ENCODE measurements around the gene WDR77.

WDR77 gene

DNA sequence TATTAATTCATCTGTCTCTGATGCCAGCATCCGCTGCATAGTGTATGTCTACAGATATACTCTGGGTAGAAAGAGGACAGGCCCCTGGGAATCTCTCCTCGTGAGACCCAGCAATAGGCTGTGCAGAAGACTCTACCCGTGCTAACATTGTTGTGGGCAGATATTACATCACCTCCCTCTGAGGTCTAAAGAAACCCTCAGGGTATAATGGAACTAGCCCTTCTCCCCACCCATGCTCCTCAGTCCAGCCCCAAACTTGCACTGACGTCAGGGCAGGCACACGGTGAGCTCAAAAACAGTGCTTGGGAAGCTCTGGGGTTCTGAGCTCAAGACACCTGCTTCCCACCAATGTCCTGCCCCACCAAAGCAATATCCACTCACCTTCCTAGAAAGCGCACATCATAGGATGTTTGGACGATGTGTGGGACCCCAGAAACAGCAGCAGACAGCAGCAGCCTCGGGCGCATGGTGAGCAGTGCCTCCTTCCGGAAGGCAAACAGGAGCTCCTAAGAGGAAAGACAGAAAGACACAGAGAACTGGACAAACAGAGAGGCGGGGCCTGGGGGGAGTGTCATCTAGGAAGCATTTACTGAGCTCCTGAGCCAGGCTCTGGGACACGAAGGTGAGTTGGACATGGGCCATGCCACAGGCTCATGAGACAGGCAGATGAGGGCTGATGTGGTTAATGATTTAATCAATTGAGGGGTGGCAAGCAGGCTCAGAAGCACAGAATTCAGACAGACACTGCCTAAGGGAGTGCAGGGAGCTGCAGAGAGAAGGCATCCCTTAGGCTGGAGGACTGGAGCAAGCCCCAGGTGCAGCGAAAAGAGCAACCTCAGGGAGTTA lies 26.3 kb downstream of the WDR77 start:
- H3K4me1 Mint-ChIP-seq = no peaks in the 10 kb centered on the region
- no peaks in the 10 kb centered on the region for H3K36me3 Mint-ChIP-seq
- H3K27ac Mint-ChIP-seq = no peak overlapping the region
- no peak overlapping the region for H3K4me3 Mint-ChIP-seq
- ATAC-seq (no peak), DNase-seq (ENCODE audit: low spot score in 2 of 2) (no peak)
- no peaks in the 10 kb centered on the region for H3K9me3 Mint-ChIP-seq

DNA sequence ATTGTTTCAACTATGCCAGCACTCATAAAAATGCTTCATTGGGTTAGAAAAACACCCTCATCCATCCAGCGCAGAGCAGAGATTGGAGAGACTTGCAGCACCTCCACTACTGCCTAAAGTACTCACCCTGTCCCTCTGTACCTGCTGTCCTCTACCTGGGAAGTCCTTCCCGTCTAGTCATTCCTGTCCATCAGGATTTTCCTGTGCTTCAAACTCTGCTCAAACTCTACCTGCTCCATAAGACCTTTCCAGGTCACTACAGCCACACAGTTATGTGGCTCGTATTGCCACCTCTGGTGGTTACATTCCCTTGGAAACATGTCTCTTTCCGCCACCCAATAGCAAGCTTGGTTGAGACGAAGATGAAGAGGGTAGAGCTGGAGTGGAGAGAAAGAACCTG lies 28.7 kb downstream of the WDR77 start:
- ATAC-seq (no peak), DNase-seq (ENCODE audit: low spot score in 2 of 2) (no peak)
- Mint-ChIP-seq H3K4me3 (no peak overlapping the region), H3K9me3 (no peaks in the 10 kb centered on the region), H3K4me1 (no peaks in the 10 kb centered on the region), H3K27ac (no peak overlapping the region), H3K36me3 (no peaks in the 10 kb centered on the region)

DNA sequence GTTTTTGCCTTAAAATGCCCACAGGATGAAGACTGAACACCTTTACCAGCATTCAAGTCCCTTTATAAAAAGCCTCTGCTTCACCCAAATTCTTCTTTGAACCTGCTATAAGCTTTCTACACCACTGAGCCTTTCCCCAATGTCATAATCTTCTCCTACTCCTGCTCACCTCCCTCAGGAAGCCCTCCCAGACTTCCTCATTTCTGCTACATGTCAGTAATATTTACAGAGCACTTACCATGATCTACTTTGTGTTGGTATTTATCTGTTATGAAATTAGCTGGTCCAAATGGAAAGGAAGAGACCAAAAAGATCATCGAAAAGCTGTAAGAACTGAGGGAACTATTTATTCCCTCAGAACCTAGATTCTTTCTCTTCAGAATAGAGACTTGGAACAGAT lies 30.0 kb downstream of the WDR77 start:
- DNase-seq (ENCODE audit: low spot score in 2 of 2) = no peak
- Mint-ChIP-seq H3K4me3 (no peak overlapping the region), H3K4me1 (no peaks in the 10 kb centered on the region), H3K27ac (no peak overlapping the region), H3K9me3 (no peaks in the 10 kb centered on the region), H3K36me3 (no peaks in the 10 kb centered on the region)
- ATAC-seq = no peak

DNA sequence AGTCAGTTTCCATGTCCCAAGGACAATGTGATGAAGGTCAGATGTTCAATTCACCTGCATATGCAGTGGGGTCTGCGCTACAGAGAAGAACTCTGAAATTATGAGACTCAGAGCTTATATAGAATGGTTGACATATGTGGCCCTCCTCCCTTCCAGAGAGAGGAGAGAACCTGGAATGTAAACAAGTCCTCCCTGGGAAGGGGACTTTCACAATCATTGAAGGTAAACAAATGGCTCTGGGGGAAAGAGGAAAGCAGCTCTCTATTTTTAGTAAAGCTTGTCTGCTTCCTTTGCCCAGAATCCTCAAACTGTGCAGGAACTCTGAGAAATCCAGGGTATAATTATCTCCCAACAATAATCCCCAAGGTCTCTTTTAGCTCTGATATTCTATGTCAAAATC lies 31.3 kb downstream of the WDR77 start:
- no peaks in the 10 kb centered on the region for H3K36me3 Mint-ChIP-seq
- DNase-seq (ENCODE audit: low spot score in 2 of 2) = no peak
- no peaks in the 10 kb centered on the region for H3K9me3 Mint-ChIP-seq
- no peak for ATAC-seq
- H3K4me1 Mint-ChIP-seq = no peaks in the 10 kb centered on the region
- no peak overlapping the region for H3K27ac Mint-ChIP-seq
- no peak overlapping the region for H3K4me3 Mint-ChIP-seq

DNA sequence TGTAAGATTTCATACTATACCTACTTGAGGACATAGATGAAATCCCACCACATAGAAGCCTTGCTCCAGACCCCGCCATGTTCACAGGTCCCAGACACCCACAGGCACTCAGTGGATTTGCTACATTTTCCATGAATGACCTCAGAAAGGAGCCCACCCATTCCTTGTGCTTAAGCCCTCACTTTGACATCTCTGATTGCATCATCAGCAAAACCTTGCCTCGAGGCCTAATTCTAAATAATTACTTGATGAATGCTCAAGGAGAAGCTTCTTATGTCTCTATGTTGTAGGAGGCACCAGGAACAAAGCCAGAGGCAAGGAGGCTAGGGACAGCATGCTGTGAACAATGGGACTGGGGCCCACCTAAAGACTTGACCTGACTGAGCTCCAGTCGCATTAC lies 33.6 kb downstream of the WDR77 start:
- no peak for DNase-seq (ENCODE audit: low spot score in 2 of 2)
- Mint-ChIP-seq H3K9me3 (no peaks in the 10 kb centered on the region), H3K4me1 (no peaks in the 10 kb centered on the region), H3K4me3 (no peak overlapping the region), H3K36me3 (no peaks in the 10 kb centered on the region), H3K27ac (no peak overlapping the region)
- no peak for ATAC-seq

DNA sequence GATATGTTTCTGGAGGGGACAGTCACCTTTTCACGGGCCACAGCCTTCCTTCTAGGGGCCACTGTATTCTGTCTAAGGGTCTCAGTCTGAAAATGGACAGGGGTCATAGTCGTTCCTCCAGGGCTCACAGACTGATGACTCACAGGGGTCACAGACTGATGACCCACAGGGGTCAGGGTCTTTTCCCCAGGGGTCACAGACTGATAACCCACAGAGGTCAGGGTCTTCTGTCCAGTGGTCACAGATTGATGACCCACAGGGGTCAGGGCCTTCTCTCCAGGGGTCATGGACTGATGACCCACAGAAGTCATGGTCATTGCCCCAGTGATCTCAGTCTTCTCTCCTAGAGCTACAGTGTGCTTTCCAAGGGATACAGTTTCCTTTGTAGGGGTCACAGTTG lies 34.3 kb downstream of the WDR77 start:
- no peak overlapping the region for H3K27ac Mint-ChIP-seq
- no peaks in the 10 kb centered on the region for H3K4me1 Mint-ChIP-seq
- H3K36me3 Mint-ChIP-seq = no peaks in the 10 kb centered on the region
- ATAC-seq (no peak), DNase-seq (ENCODE audit: low spot score in 2 of 2) (no peak)
- H3K4me3 Mint-ChIP-seq = no peak overlapping the region
- H3K9me3 Mint-ChIP-seq = no peaks in the 10 kb centered on the region

DNA sequence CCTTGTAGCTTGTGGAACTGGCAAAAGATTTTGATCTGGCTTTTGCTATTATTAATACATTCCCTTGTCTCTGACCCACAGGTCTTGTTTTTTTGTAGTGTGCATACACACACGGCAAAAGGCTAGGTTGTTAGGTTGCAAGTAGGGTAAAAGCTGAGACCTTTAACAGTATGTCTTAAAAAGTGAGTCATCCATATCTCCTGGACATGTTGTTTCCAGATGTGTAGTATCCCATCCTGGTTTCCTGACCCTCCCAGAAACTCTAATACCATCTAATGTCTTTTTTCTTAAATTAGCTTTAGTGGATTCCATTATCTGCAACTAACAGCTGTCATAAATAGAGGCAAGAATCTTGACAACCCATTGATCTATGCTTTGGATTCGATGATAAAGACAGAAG lies 36.2 kb downstream of the WDR77 start:
- ATAC-seq = no peak

DNA sequence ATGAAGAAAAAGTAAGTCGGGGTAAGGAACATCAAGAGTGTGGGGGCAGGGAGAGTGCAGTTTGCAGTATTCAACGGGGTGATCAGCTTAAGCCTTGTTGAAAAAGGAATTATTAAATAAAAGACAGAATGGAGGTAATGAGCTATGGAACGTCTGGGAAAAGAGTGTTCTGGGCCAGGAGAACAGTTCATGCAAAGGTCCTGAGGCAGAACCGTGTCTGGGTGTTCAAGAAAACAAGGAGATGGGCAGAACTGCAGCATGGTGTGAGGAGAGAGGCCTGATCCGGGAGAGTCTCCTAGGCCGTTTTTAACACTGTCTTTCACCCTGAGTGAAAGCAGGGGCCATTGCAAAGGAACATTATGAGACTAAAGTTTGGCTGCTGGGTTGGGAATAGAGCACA lies 41.8 kb downstream of the WDR77 start:
- H3K4me3 Mint-ChIP-seq = no peak overlapping the region
- H3K27ac Mint-ChIP-seq = no peak overlapping the region
- ATAC-seq (no peak), DNase-seq (ENCODE audit: low spot score in 2 of 2) (no peak)
- peaks cover 8% of the 10 kb centered on the region for H3K4me1 Mint-ChIP-seq
- H3K9me3 Mint-ChIP-seq = no peaks in the 10 kb centered on the region
- H3K36me3 Mint-ChIP-seq = no peaks in the 10 kb centered on the region

More for the DNA sequence above, 36.2 kb downstream of the WDR77 start:
- Mint-ChIP-seq H3K36me3 (no peaks in the 10 kb centered on the region), H3K9me3 (no peaks in the 10 kb centered on the region), H3K27ac (no peak overlapping the region), H3K4me3 (no peak overlapping the region), H3K4me1 (no peaks in the 10 kb centered on the region)
- DNase-seq (ENCODE audit: low spot score in 2 of 2) = no peak

DNA sequence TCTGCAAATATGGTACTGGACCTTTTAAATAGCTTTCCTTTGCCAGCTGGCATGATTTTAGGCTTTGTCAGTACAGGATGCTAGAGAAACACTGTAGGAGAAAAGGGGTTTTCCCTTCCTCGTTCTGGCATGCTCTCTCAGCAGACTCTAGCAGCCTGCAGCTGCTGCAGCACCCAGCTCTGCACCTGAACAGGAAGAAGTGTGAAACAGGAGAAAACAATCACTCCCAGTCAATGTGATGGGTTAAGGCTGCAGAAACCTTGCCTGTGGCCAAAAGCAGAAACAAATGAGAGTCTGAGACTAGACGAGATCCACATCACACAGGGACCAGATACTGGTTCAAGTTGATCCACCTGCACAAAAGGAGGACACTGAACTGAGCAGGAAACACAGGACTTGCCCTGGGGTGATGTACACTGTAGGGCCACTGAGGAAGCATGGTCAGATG lies 42.7 kb downstream of the WDR77 start:
- Mint-ChIP-seq H3K4me3 (peak overlapping the region; percentile 10), H3K27ac (peak overlapping the region; percentile 44), H3K4me1 (peaks cover 8% of the 10 kb centered on the region), H3K9me3 (no peaks in the 10 kb centered on the region), H3K36me3 (no peaks in the 10 kb centered on the region)
- DNase-seq (ENCODE audit: low spot score in 2 of 2) (peak in 1 of 2 donors; percentile 51), ATAC-seq (peak; percentile 89)

DNA sequence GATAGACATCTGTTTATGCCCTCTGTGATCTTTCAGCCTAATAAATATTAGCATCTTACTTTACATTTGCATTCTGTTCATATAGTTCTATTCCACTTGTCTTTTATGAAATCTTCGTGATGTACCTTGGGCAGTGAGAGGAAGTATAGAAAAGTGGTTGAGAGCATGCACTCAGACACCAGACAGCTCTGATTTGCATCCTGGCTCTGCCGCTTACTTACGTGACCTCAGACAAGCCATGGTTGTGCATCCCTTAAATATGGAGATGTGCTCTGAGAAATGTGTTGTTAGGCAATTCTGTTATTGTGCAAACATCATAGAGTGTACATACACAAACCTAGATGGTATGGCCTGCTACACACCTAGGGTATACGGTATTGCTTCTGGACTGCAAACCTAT lies 44.5 kb downstream of the WDR77 start:
- no peak for DNase-seq (ENCODE audit: low spot score in 2 of 2)
- no peaks in the 10 kb centered on the region for H3K9me3 Mint-ChIP-seq
- peaks cover 13% of the 10 kb centered on the region for H3K4me1 Mint-ChIP-seq
- H3K4me3 Mint-ChIP-seq = no peak overlapping the region
- no peak overlapping the region for H3K27ac Mint-ChIP-seq
- ATAC-seq = no peak
- H3K36me3 Mint-ChIP-seq = no peaks in the 10 kb centered on the region

DNA sequence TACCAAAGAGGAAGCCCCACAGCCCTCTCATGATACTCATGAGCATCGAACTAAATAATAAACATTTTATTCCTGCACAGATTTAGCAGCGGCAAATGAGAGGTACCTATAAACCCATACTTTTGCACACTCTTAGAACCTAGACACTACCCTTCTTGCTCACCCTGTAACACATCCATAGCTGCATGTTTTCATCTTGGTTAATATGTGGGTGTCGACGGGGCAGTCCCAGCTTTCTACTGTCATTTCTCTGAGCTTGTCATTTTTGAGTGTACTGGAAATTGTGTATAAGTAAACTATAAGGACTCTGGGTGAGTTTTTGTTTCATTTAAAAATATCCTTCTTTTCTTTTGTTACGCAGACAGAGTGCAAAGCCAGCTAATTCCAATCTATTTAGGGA lies 47.0 kb downstream of the WDR77 start:
- peaks cover 13% of the 10 kb centered on the region for H3K4me1 Mint-ChIP-seq
- H3K4me3 Mint-ChIP-seq = no peak overlapping the region
- H3K27ac Mint-ChIP-seq = no peak overlapping the region
- H3K9me3 Mint-ChIP-seq = no peaks in the 10 kb centered on the region
- peak; percentile 89 for ATAC-seq
- no peaks in the 10 kb centered on the region for H3K36me3 Mint-ChIP-seq
- DNase-seq (ENCODE audit: low spot score in 2 of 2) = no peak

DNA sequence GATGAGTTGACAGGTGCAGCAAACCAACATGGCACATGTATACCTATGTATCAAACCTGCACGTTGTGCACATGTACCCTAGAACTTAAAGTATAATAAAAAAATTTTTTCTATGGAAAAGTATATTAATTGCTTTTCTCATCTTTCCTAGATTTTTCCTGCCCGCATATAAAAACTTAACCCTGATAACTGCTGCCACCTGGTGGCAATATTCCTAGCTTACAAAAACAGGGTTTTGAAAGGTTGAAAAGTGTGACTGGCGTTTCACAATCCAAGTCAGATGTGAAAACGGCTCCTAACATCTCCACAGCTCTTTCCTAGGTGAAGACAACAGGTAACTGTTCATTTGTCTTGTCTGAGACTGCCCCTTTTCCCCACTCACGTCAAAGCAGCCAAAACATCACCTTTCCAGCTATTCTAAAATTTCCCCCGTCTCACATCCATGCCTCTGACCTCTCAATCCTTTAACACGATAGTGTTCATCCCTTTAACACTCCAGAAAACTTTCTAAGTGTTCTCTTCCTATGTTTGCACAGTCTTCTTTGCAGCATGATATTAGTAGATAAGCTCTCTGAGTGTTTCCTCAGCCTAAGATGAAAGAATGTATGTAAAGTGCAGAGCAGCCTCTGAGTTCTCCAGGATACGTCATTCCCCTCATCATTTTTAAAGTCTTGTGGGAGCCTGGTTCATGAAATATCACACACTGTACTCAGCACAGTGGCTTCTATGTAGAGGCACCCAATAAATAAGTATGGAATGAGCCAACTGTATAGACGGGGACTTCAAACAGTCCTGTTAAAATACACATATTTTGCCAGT lies 49.1 kb downstream of the WDR77 start:
- Mint-ChIP-seq H3K9me3 (no peaks in the 10 kb centered on the region), H3K4me3 (no peak overlapping the region), H3K4me1 (peaks cover 4% of the 10 kb centered on the region), H3K36me3 (no peaks in the 10 kb centered on the region), H3K27ac (no peak overlapping the region)
- peak in 1 of 2 donors; percentile 54 for DNase-seq (ENCODE audit: low spot score in 2 of 2)
- no peak for ATAC-seq

DNA sequence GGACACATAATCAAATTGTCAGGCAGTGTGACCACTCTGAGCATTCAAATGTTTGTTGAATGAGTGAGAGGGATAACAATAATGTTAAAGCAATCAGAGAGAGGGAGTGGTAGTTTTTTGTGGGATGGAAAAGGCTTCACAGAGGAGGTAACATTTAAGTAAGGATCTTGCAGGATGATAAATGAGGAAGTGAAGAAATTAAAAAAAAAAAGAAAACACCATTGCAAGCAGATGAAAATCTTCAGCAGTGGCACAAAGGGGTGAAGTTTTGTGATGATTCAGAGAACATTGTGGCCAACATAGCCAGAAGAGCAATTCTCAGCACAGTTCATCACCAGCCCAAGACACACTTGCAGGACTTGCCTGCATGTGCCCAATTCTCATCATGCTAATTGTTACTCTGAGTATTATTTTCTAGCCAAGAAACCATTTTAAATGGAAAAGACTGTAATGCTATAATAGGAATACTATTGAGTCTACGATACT lies 56.6 kb downstream of the WDR77 start:
- no peak overlapping the region for H3K4me3 Mint-ChIP-seq
- no peaks in the 10 kb centered on the region for H3K9me3 Mint-ChIP-seq
- no peaks in the 10 kb centered on the region for H3K4me1 Mint-ChIP-seq
- no peak for ATAC-seq
- no peak for DNase-seq (ENCODE audit: low spot score in 2 of 2)
- no peaks in the 10 kb centered on the region for H3K36me3 Mint-ChIP-seq
- H3K27ac Mint-ChIP-seq = no peak overlapping the region

DNA sequence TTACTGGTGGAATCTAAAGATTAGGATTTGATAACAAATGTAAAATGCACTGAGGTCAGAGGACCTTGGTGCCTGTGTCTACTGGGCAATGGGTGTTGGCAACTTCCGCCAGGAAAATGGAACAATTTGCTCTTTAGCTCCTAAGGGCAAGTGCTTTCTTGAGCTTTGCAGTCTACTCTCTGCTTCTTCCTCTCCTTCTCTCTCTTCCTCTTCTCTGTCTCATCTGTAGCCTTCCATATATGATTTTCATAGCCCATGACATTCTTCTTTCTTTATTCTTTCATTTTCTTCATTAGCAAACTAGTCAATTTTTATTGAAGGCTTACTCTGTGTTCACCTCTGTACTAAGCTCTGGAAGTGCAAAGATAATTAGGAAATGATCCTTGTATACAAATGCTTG lies 57.0 kb downstream of the WDR77 start:
- Mint-ChIP-seq H3K4me3 (no peak overlapping the region), H3K27ac (no peak overlapping the region), H3K9me3 (no peaks in the 10 kb centered on the region), H3K36me3 (no peaks in the 10 kb centered on the region), H3K4me1 (no peaks in the 10 kb centered on the region)
- ATAC-seq (no peak), DNase-seq (ENCODE audit: low spot score in 2 of 2) (no peak)
